SW 1271 (cell line): ENCODE data around the gene CNOT11.
"Not testable (repeated sequence)": the region's sequence is repeated elsewhere in the genome, so short reads cannot be mapped to it uniquely, and the experiment has no call there.

Experiments used
- DNase-seq, 2 experiments: peaks; one replicate each; lab custom pipeline; 2025; lab: John Stamatoyannopoulos, UW

Gene CNOT11

DNA sequence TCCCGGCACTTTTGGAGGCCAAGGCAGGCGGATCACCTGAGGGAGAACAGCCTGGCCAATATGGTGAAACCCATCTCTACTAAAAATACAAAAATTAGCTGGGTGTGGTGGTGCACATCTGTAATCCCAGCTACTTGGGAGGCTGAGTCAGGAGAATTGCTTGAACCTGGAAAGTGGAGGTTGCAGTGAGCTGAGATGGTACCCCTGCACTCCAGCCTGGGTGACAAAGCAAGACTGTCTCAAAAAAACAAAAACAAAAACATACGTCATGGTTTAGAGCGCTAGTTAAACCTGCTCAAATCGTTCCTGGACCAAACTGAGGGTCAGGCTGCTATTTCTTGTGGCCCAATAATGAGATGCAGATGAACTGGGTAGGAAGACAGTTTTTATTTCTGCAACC lies 7.2 kb upstream of the CNOT11 start:
- not testable (repeated sequence) for DNase-seq

DNA sequence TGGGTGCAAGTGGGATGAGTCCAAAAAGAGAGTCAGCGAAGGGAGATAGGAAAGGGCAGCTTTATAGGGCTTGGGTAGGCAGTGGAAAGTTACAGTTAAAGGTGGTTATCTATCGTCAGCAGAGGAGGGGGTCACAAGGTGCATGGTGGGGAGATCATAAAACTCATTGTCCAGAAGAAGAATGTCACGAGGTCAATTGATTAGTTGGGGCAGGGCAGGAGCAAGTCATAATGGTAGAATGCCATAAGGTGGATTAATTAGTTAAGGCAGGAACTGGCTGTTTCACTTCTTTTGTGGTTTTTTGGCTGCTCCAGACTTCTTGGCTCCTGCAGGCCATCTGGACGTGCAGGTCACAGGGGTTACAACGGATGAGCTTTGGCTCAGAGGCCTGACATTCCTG lies 3.9 kb upstream of the CNOT11 start:
- DNase-seq = not testable (repeated sequence)

DNA sequence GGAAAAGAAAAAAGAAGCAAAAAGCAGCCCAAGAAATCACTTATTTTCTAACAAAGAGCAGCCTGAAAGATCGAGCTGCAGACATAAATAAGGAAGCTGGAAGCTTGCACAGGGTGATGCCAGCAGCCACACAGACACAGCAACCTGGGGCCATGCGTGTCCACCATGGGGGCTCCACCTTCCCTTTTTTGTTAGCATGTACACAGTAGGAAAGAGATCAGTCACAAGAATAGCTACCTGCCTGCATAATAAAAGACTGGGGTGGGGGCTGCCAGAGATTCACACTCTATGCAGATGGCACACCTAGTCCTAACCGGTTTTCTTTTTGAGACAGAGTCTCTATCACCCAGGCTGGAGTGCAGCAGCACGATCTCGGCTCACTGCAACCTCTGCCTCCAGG lies 2.9 kb upstream of the CNOT11 start:
- no peak for DNase-seq

DNA sequence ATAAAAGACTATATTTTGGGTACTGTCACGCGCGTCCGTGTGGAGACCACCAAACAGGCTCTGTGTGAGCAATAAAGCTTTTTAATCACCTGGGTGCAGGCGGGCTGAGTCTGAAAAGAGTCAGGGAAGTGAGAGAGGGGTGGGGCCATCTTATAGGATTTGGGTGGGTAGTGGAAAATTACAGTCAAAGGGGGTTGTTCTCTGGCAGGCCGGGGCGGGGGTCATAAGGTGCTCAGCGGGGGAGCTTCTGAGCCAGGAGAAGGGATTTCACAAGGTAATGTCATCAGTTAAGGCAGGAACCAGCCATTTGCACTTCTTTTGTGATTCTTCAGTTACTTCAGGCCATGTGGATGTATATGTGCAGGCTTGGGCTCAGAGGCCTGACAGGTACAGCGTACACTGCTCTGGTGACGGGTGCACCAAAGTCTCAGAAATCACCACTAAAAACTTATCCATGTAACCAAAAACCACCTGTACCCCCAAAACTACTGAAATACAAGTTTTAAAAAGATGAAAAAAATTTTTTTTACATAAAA lies 1.4 kb upstream of the CNOT11 start:
- not testable (repeated sequence) for DNase-seq

DNA sequence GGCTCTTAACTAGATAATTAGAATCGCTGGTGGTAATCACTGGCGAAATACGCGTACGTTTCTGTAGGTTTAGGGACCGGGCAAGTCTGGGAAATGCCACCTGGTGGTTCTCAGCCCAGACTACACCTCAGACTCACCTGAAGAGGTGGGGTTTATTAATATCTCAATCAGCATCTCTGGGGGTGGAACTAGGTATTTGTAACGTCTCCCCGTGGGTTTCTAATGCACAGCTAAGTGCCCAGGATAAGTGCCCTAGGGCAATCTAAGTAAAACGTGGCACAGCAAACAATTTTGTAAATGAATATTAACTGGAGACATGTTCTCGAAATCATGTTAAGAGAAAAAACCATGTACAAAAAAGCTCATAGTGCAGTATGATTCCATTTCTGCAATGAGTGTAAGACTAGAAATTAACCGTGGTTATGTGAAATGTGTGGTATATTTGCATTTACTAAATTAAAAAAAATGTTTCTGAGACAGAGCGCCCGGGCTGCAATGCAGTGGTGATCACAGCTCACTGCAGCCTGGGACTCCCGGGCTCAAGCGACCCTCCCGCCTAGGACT lies 760 bp upstream of the CNOT11 start:
- no peak for DNase-seq

DNA sequence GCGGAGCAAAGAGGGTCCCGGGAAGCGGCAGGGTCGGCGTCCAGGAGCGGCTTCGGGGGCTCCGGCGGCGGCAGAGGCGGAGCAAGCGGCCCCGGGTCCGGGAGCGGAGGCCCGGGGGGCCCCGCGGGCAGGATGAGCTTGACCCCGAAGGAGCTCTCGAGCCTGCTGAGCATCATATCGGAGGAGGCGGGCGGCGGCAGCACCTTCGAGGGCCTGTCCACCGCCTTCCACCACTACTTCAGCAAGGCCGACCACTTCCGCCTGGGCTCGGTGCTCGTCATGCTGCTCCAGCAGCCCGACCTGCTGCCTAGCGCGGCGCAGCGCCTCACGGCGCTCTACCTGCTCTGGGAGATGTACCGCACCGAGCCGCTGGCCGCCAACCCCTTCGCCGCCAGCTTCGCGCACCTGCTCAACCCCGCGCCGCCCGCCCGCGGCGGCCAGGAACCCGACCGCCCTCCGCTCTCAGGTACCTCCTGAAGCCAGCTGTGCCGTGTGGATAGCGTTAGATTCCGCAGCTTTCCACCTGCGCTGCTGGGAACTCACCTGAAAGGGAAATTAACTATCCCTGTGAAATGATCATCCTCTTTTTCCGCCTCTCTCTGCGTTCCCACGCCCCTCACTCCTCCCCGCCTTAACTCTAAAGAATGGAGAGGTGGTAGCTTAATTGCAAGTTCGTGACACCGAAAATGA lies 472 bp downstream of the CNOT11 start:
- DNase-seq = peak in 1 of 2 experiments; percentile 47

DNA sequence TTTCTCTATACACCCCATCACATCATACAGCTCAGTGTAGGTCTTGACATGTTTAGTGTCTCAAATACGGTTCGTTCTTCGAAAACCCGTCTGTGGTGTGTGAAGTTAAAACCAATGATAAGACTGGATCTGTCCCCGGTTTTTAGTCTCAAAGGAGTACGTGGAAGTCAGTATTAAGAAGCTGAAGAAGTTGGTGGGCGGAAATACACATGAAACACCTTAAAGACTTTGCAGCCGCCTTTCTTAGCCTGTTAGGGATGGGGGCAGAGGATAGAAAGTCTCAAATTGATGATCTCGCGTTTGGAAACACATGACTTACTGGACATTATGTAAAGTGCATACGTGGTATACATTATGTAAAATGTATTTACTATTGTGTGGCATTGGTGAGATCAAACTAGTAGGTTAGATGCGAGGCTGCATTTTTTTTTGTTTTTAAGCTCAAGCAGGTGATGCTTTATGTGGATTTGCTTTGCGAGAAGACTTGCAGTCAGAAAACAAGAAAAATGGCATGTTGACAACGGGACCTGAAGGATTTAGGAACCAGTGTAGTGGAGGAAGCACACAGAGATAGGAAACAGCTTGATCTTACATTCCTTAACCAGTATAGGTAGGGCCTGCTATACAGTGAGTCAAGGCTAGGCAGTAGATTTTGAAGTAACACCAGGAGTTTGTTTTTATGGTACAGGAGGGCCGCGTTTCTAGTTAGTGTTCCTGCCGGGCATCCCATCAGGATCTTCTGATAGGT lies 1.2 kb downstream of the CNOT11 start:
- no peak for DNase-seq

DNA sequence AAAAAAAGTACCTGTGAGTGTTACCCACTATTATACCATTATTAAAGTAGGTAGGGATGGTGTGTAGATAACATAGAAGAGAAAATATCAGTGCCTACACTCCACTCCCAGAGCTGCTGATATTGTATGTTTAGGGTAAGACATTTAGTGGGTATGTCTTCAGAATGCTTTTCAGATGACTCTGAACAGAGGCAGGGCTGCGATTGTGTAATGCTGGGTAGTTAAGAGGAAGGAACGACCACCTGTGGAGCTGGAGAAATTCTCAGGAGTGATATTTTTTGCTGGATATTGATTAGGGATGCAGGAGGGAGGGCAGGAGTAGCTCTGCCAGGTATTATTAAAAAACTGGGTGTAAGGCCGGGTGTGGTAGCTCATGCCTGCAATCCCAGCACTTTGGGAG lies 2.8 kb downstream of the CNOT11 start:
- no peak for DNase-seq

DNA sequence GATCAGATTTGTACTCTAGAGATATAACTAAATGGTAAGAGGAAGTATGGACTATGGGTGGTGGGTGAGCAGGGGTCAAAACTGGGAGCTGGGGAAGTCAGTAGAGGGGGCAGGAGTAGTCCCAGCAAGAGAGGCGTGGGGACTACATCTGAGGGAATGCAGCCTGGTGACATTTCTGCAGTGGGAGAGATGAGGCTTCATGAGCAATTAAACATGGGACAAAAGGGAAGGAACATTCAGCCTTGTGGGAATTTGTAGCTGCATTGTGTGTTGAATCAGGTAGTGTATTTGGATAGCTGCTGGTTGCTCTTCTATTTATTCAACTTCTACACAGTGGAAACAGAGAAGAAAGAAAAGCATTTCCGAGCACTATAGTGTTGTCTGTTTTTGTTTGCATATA lies 3.6 kb downstream of the CNOT11 start:
- no peak for DNase-seq

DNA sequence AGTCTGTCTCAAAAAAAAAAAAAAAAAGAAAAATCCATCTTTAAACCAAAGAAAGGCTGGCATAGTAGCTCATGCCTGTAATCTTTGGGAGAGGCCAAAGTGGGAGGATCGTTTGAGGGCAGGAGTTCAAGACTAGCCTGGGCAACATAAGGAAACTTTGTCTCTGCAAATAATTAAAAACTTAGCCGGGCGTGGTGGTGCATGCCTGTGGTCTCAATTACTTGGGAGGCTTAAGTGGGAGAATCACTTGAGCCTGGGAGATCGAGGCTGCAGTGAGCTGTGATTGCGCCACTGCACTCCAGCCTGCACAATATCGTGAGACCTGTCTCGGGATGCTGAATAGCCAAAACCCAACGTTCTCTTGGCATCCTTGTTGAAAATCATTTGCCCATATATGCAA lies 6.1 kb downstream of the CNOT11 start:
- DNase-seq = no peak

DNA sequence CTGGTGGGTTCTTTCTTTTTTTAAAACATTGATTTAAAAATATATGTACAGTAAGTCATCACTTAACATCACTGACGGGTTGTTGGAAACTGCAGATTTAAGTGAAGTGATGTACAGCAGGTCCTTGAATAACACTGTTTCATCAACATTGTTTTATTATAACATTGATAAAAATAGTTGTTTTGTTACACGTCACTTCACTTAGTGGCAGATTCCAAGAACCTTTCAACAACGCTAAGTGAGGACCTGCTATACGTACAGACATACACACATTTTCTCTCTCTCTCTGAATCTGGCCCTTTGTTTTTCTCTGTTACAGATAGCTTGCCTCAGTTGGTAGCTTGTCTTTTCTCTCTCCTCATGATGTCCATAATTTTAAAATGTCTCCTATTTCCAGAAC lies 9.5 kb downstream of the CNOT11 start:
- DNase-seq = no peak

DNA sequence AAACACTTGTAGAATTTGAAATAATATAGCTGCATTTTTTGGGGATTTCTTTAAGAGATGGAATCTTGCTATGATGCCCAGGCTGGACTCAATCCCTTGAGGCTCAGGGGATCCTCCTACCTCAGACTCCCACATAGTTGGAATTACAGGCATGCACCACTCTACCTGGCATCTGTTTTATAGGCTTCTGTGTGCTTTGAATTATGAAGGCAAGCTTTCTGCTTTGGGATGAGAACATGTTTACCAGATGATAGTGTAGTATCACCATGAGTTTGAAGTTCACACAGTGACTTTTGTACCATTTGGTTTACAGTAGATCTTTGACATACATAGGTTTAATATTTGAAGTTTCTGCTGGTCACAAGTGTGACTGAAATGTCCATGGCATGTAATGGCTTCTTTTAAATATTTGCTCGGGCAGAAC lies 10.7 kb downstream of the CNOT11 start:
- DNase-seq = no peak

DNA sequence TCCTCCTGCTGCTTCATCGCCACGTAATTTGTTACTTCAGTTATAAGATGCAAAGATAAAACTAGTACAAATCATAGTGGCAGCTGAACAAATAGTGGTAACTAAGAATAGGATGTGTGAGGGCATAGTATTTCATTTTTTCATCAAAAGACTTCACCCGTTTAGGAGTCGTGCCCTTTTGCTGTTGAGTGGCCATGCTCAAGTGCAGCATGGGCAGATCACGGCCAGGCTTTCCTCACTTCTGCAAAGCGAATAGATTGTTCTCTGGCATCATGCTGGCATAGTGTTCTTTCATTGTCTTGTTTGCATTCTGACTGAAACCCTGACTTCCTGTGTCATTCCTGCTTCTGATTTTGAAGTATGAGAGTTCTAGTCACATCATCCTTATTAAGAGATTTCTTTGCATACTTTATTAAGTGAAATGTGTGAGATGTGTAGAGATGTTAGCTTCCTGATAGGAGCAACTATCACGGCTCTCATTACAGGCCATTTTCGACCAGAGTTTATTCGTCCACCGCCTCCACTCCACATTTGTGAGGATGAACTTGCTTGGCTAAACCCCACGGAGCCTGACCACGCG lies 11.8 kb downstream of the CNOT11 start:
- no peak for DNase-seq

DNA sequence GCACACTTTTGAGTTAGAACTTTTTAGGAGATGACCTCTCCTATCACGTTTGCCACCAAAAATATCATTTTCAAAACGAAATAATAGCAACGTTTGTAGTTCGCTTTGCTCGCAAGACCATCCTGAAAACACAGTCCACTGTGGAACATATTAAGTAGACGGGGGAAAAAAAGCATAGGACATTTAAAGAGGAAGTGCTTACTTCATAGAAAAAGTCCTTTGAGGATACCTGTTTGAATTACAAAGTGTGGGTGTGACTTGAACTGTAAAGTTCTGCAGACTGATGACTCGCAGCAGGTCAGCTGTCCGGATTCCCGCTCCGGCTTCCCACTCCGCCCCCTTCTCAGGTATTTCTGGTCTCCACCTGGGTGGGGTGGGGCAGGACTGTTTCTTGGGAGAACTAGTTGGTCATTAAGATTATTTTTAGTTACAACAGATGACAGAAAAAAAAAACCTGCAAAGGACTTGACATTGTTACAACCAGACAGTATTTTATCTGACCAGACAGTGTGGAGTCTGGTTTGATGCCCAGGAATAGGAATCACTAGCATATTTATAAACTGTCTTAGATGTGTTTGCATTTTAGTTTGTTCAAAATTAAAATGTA lies 13.3 kb downstream of the CNOT11 start:
- DNase-seq = no peak

DNA sequence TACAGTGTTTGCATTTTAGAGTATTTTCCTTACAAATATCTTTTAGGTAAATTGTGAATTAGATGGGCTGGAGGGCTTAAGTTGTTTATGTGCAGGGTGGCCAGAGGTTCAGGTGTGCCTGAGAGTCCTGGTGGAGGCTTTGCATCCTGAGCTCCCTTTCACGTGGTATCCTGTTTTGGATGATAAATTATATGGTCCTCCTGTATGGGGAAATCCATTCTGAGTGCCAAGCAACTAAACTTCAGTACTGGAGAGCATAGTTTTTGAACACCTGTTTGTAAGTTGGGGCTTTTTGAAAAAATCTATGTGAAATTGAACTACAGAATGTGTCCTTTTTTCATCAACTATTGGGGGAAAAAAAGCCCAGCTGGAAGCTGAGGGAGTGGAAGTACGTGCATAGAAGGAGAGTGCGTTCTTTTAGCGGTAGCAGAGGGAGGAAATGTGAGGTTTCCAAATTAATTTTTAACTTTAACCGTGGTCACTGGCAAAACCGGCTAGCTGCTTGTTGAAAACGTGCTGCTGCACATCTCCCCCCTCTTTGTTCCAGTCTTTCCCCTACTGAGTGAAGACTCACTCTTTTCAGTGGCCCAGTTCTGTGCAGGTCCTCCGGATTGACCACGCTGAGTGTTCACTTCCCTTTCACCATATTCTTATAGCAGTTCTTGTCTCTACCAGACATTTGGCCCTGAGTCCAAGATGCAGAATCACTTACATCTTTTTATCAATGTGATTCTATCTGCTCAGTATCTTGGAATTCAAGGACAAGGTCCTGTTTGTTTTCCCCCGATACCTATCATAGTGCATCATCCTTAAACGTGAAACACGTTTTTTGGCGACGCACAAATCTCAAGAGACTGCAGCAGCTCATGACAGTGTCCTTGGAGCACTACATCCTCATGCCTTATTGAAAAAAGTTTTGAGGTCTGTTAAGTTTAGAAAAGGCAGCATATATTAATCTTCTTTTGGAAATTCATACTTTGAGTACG lies 15.3 kb downstream of the CNOT11 start:
- DNase-seq = no peak

DNA sequence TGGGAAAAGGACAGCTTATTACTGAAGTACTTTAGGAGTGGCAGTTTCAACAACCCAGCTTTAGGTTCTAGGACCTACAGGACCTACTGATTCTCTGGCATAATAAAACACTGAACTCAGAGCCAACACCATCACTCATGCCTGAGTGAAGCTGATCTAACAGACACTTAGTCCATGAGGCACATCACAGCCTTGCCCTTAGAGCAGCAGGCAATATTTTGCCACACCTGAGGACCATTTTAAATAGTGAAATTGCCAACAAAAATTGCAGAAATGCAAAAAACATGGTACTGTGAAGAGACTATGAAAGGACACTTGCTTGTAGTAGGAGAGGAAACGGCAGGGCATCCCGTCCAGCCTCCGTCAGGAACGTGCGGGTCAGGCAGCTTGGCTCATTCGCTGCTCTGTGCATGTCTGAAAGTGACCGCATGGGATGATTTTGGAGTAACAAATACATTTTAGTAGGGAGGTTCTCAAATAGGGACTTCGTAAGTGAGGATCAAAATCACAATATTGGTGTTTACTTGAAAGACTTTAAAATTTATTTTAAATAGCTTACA lies 18.1 kb downstream of the CNOT11 start:
- no peak for DNase-seq

DNA sequence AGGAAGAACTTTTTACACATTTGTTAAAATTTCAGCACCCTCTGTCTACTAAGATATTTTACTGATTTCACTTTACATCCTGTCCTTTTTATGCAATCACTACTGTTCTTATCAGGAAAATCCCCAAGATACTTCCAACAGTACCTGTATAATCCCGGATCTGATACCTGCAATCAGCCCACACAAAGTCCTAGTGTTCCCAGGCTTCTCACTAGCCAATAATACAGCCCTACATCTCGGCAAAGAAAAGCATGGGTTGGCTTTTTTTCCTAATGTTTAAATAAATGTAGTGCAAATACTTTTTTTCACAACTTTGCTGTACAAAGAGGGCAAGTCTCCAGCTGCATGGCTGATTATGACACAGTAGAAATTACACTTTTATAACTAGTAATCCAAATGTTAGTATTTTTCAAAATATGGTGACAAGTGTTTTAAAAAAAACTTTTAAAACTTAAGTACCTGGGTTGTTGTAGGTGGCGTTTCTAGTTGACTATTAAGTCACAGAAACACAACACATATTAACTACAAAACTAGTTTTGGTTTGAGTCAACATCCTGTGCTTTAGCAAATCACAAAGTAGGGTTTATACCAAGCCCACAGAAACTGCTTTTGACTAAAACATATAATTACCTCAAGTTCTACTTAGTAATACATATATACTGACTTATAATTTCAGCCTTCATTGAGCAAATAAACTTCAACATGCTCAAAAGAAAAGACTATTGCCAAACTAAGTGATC lies 19.5 kb downstream of the CNOT11 start:
- DNase-seq = no peak

DNA sequence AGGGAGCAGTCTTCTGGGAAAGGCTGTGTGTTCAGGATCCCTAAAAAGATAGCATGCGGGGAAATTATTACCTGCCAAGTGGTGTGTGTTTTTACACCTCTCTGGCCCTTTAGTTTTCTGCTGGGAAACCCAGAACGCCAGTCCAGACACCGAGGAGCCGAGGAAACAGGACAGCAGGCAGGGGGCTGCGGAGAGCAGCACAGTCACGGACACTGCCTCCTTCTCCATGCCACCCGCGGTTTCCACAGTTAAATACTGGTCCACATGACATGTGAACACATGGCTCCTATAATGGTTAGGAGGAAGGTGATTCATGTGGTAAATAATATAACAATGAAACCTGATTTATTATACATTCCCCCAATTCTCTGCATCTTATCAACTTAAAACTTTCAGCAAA lies 20.4 kb downstream of the CNOT11 start:
- no peak for DNase-seq

DNA sequence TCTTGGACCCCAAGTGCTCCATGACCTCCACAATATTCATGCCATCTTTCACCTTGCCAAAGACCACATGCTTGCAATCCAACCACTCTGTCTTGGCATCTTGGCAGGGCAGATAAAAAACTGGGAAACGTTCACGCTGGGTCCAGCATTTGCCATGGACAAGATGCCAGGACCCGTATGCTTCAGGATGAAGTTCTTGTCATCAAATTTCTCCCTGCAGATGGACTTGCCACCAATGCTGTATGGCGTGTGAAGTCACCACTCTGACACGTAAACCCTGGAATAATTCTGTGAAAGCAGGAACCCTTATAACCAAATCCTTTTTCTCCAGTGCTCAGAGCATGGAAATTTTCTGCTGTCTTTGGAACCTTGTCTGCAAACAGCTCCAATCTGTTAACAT lies 21.5 kb downstream of the CNOT11 start:
- no peak for DNase-seq

DNA sequence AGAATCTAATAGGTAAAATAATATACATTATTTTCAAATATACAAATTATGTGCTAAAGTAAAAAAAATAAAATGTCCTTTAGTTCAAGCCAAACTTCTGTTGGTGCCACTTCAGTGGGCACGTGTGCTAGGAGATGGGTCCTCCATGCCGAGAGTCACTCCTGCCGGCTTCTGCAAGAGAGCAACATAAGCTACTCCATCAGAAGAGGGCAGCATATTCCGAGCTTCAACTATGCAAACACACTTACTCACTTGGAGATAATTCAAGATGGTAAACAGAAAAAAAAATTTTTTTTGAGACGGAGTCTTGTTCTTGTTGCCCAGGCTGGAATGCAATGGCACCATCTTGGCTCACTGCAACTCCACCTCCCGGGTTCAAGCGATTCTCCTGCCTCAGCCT lies 24.4 kb downstream of the CNOT11 start:
- DNase-seq = no peak
